GM21737 (cell line): ENCODE data around the gene TPBGL.
"Not testable (repeated sequence)": the region's sequence is repeated elsewhere in the genome, so short reads cannot be mapped to it uniquely, and the experiment has no call there.

ENCODE experiments used
- ATAC-seq: cut with Tn5 transposase; IDR thresholded peaks from one replicate; pipeline ENCODE4 v1.9.1; 2021; ENCODE audit warnings: mild to moderate bottlenecking, moderate library complexity; ENCODE audit not compliant: unreplicated experiment

Gene TPBGL

DNA sequence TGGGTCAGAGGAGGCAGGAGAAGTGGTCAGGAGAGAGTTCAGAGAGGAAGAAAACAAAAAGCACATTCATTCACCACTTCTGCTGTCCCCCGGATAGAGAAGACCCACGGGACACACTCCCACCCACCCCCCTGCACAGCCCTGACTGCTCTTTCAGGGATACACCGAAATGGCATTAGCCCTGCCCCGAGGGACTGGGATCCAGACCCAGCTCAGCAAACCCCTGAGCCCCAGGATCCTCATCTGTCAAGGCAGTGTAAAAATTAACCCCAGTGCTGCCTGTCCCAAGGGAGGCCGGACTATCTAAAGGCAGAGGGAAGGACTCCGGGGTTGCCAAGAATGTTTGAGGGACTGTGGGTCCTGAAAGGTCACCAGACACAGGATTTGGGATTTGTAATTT is 31.2 kb downstream of the TPBGL start:
- ATAC-seq = no peak

DNA sequence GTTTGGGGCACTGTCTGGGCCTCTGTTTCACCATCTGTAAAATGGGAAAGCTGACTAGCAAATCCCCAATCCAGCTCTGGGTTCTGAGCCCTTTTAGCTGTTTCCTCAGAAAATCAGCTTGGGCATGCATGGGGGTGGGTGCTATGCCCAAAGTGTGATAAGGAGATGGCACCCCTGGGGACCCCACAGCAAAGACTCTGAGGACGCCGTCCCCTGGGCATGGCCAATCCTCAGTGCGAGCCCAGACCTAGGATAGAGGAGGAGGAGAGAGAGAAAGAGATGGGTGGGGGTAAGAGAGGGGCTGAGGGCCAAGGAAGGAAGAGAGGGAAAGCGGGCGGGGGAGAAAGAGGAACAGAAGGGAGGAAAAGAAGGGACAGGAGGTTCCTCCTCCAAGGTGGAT is 31.8 kb downstream of the TPBGL start:
- ATAC-seq = no peak

DNA sequence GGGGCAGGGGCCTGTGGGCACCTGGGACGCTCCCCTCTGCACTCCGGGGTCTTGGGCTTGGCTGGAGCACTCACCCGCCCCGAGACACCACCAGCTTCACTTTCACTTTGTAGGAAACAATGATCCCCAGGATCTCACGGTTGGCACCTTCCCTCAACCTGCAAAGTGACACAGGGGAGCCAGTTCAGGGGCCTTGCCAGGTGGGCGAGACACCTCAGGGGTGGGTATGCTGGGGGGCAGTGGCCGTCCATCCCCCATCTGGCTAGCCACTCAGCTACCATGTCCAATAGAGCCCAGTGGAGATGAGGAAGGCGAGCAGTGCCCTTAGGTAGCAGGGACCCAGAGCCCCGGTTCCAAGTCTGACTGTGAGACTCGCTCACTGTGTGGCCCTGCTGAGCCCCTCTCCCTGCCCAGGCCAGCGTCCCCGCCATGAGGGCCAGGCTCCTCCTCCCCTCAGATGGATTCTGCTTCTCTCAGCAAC is 32.3 kb downstream of the TPBGL start:
- no peak for ATAC-seq

DNA sequence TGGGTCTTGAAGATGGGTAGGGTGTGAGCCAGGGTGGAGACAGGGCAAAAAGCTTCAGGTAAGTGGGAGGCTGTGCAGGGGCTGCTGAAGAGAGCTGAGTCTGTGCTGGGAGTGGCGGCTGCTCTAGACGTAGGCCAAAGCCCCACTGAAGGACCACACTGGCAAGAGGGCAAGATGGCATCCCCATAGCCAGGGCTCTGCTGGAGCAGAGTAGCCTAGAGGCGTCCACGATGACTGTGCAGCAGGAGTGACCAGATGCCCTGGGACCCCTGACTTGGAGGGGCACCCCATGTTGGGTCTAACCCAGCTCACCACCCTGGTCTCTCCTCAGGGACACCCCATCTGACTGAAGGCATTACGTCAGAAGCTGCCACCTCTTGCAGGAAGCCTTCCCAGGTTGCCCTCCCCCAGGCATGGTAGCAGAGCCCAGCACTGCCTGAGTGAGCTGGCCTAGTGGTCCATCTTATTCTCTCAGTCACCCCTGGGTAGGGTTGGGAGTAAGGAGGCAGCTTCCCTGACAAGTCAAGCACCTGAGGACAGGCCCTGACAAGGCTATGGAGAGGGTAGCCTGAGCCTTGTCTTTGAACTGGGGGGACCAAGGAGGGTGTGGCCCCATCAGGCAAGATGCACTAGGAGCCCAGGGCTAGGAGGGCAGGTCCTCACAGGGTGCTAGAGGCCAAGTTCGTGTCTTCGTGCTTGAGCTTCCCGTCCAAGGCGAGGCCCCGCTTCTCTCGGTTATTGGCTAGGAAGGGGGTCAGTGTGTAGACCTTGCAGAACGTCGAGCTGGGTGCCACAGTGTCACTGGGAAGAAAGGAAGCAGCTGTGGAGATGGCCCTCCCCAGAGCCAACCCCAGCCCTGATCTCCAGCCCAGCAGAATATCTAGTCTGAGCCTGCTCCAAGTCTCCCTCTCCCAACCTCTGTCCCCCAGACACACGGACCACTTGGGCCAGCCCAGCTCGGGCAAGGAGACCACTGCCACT is 33.1 kb downstream of the TPBGL start:
- ATAC-seq = no peak

DNA sequence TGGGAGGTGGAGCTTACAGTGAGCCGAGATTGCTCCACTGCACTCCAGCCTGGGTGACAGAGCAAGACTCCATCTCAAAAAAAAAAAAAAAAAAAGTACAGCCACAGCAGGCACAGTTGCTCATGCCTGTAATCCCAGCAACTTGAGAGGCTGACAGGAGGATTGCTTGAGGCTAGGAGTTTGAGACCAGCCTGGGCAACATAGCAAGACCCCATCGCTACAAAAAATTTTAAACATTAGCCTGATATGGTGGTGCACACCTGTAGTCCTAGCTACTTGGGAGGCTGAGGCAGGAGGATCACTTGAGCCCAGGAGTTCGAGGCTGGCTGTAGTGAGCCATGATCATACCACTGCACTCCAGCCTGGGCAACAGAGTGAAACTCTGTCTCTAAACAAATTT is 34.1 kb downstream of the TPBGL start:
- ATAC-seq = not testable (repeated sequence)

DNA sequence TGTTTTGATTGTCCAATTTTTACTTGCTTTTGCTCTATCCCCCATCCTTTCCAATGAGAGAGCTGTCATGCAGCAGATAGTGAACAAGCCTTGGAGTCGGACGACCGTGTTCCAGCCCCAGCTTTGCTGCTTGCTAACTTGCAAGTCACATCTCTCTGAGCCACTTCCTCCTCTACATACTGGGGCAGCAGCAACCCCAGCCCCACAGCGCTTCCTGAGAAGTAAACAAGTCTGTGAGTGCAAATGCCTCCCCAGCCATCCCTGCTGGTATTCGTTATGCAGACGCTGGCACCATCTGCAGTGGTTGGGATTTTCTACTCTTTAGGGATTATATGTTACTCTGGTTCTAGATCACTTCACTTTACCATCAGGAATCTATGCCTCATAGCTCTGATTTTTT is 35.0 kb downstream of the TPBGL start:
- no peak for ATAC-seq

DNA sequence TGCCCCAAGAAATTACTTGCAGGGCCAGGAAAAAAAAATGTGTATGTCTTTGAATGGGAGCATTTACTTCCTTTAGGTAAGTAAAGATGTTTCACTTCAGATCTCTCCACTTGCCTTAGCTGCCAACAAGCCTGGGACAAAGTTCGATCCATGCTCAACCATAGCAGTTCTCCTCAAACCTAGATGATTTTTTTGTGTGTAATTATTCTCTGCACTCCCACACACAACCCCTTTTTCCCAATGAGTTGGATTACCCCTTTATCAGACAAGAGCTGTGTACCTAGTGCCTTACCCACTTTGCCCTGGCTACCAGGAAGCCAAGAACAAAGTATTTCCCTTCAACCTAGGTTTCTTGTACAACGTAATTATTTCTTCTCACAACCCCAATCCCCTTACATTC is 35.6 kb downstream of the TPBGL start:
- no peak for ATAC-seq

DNA sequence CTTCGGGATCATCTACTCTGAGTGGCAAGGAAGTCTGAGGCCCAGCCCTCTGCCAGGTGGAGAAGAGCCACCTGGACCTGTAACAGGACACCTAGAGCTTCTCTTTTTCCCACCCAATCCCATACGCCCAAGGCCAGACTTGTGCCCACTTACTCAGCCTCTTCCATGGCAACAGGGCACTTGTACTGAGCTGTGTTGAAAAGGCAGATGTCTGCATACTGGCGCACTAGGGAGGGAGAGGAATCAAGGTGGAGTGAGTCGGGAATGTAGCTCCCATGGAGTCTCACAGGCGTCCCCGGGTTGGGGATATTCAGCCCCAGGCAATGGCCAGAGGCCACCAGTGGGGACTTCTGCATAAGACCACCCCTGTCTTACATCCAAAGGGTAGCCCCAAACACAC is 36.1 kb downstream of the TPBGL start:
- no peak for ATAC-seq

DNA sequence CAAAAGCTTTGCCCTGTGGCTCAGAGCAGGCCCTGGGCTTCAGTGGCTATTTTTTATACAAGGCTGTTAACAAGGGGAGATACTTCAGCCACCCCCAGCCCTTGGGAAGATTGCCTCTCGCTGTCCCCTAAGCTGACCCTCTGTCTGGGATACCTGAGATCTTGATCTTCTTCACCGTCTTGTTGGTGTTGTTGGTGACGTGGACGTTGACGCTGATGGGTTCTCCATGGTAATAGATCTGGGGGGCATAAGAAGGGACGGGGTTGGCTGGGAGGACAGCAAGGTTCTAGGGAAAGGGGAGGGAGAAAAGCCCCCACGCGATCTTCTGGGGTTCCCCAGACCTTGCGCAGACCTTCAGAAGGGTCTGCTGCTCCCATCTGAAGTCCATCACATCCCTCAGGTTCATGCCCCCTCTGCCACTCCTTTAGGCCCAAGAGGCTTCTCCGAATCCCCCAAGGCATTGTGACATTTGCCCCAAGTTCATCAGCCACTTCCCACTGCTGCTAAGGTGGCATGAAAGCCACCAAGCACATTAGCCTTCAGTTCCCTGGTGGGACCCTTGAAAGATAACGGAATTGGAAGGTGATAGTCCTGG is 36.7 kb downstream of the TPBGL start:
- no peak for ATAC-seq

DNA sequence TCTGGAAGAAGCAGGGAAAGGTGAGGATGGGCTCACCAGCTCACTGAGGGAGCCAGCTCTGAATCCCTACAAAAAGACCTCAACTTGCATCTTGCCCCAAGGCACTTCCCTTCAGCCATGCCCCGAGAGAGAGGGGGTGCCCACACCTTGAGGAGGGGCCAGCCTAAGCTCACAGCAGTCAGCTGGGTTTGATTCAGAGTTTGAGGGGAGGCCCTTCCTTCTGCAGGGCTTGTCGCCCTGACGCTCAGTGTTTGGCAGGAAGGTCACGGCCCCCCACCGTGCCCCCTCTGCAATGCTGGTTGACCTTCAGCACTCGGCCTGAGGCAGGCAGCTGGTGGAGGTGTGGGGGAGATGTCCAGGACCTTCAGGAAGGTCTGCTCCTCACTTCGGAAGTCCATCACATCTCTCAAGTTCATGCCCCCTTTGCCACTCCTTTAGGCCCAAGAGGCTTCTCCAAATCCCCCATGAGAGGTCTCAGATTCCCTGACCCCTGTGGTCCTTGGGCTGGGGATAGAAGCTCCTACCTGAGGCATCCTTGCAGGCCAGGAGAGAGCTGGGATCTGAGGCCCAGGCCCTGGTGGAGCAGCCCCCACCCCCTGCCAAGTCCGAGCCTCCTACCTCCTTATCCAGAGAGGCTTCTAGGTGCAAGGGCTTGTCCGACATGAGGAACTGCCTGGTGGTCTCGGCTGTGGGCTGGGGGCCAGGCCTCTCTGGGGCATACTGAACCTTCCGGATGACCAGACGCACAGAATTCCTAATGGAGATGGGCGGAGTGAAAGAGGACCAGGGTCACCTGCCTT is 37.6 kb downstream of the TPBGL start:
- no peak for ATAC-seq

DNA sequence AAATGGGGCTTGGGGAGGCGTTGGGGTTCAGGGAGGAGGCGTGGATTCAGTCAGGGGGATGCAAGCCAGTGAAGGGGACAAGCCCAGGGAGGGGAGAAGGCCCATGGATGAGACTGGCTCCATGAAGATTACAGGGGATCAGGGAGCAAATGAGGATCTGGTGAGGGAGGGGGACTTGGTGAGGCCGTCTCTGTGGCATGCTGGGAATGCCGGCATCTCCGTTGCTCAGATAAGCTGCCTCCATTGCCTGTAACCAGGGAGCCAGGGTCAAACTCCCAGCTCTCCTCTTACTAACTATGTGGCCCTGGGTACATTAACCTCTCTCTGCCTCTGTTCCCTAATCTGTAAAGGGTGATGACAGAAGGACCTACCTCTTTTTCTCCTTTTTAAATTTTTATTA is 38.7 kb downstream of the TPBGL start:
- no peak for ATAC-seq

DNA sequence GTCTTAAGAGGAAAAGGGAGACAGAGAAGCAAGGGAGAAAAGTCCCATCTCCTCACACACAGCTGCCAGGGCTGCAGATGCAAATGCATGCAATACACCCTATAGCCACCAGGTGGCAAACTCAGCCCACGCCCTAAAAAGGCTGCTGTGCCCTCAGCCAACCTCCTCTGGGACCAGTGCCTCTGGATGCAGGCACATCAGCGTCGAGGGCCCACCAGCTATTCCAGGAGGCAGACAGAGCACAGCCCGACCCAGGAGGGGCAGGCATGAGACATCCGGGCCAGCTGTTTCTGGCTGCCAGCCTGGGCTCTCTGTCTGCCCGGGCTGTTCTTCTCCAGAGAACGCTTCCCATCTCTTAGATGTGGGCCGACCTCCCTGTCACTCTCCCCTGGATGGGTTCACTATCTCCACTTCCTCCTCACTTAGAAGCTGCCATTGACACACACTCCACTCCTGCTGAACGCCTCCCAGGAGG is 39.7 kb downstream of the TPBGL start:
- ATAC-seq = no peak

DNA sequence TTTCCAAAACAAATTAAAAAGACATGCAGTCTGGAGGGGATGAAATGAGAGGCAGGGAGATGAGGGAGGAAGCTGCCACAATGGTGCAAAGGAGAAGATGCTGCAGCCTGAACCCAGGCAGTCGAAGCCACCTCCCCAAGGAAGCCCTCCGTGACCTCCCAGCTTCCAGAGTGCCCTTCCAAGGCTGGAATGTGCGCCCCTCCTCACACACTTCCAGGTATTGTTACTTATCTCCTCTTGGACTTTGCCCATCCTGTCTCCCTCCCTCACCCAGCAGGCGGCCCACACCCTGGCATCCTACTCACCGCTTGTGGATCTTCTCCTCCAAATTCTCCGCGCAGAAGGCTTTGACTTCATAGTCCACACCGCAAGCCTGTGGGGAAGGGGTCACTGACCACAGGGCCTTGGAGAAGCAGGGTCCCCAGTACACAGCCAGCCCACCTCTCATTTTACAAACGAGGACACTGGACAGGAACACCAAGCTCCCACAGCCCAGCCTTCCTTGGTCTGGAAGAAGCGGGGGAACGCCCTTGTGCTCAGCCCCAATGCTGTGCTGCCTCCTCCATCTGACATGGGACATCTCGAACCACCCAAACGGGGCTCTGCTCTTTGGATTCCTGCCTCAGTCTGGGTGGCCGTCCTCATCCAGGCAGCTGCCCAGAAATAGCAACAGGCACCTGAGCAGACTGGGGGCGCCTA is 40.3 kb downstream of the TPBGL start:
- ATAC-seq = no peak

DNA sequence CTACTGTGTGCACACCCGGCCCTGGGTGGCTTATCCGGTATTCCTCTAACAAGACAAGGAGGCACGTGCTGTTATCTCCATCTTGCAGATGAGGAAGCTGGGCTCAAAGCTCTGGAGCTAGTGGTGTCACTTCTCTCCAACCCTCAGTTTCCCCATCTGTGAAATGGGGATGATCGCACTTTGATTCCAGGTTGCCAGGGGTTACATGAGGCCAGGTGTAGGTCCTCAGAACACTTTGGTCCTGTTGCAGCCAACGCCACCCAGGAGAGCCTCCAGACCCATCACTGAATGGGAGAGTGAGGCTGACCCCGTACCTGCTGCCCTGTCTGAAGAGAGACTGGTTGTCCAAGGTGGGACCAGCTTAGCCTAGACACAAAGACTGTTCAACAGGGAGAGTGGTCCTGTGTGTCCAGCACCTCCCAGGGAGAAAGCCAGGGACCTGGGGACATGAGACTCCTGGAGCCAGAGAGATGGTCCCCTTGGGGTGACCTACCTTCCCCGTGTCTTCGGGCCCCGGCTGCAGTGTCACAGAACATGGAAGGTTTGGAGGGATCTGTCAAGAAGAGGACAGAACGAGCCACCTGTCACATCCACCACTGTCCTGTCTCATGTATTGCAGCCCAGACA is 41.0 kb downstream of the TPBGL start:
- no peak for ATAC-seq

DNA sequence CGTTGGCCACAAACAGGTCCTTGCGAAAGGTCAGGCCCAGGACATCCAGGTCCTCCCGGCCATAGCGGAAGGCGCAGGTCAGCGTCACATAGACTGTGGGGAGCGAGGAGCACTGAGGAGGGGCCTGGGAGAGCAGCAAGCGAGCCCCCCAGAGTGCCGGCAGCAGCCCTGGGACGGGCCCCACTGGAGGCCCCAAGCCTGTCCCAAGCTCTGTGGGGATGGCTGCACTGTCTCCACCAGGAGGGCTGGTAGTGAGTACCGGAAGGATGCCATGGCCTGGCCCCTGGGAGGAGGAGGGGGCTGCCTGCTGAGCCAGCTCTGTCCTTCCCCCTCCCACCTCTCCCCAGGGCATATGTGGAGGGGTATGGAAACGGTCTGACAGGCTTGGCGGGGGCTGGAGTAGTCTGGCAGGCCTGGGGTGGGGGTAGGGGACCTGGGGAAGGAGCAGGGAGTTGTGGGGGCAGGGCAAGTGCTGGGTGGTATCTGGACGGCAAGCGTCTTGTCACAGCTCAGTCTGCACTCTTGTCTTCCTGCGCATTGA is 42.9 kb downstream of the TPBGL start:
- no peak for ATAC-seq

DNA sequence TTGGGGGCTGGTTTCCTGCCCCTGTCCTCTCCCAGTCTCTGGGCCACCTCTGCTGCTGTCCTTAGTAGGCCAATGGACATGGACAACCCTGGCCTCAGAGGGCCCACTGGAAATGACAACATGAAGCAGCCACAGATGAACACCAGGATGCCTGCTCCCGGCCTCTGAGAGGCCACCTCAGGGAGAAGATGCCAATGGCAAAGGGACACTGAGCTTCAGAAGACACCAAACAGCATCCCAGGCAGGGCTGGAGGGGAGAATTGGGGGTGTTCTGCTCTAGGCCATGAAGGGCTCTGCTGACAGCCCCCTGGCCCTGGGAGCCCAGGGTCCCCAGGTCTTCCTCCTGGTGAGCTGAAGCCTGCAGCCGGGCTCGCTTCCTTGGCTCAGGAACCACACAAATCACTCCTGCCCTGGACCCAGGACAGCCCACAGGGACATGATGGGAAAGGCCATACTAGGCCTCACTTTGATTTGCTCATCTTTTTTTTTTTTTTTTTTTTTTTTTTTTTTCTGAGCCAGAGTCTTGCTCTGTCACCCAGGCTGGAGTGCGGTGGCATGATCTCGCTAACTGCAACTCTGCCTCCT is 45.3 kb downstream of the TPBGL start:
- ATAC-seq = no peak

DNA sequence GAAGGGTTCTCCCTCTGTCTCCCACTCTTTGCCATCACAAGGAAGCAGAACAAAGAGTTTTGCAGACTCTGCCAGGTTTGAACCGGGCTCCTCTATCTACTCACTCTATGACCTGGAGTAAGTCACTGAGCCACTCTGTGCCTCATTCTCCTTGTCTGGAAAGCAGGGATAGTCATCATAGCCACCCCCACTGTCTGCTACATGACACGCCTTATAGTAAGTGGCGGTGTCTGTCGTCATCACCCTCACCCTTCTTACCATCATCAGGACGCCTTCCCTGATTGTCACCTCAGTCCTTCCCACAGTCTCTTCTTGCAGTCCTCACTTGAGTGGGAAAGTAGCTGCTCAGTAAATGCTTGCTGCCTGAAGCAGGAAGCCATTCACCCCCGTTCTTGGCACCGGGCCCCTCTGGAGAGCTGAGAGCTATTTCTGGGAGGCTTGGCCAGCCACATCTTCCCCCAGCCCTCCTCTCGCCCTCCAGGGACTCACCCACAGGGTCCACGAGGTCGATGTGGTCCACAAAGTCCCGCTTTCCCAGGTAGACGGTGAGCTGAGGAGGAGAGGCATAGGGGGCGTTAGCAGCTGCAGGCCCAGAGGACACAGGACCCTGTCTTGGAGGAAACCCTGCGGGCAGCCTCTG is 46.4 kb downstream of the TPBGL start:
- no peak for ATAC-seq

DNA sequence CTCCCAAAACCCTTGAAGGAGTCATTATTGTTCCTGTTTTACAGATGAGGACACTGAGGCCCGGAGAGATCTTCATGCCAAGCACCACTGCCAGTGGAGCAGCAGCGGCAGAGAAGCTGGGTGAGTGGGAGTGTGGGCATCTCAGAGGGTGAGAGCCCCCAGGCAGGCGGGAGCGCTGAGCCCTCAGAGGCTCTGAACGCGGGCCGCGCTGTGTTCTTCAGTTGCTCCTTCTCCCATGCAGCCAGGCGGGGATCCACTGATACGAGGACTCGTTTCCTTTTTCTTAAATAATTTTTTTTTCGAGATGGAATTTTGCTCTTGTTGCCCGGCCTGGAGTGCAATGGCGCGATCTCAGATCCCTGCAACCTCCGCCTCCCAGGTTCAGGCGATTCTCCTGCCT is 47.0 kb downstream of the TPBGL start:
- ATAC-seq = no peak

DNA sequence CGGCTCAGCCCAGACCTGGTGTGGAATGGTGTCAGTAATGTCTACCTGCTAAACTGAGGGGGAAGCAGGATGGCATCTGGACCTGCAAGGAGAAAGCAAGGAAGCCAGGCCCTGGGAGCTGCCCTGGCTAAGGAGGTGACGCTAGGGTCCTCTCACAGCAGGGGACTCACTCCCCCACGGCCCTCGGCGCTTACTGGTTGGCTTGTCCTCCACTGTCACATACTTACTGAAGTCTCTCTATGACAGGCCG is 48.9 kb downstream of the TPBGL start:
- ATAC-seq = no peak
